Coronary artery (tissue), 2 donors: ENCODE measurements around the gene OR52A1.

Source experiments
- DNase-seq: peaks from one replicate; pipeline ENCODE4 v3.0.0-alpha.2; 2017; ENCODE audit warnings: low spot score
- H3K27ac ChIP-seq, 2 donors: fragments of 200-600 bp; sonication (generic); one replicate each; pipeline ENCODE4 v1.5.1; 2016 to 2019
- H3K4me3 ChIP-seq: fragments of 200-600 bp; sonication (generic); 2 replicates; pipeline ENCODE4 v1.5.1; 2016; ENCODE audit warnings: mild to moderate bottlenecking, moderate library complexity
- TF ChIP-seq, protein P1 (sequence below): fragments of 200-600 bp; sonication (generic); IDR thresholded peaks from one replicate; pipeline ENCODE4 v1.5.1; 2019; ENCODE audit warnings: antibody characterized with exemption

OR52A1 gene

DNA sequence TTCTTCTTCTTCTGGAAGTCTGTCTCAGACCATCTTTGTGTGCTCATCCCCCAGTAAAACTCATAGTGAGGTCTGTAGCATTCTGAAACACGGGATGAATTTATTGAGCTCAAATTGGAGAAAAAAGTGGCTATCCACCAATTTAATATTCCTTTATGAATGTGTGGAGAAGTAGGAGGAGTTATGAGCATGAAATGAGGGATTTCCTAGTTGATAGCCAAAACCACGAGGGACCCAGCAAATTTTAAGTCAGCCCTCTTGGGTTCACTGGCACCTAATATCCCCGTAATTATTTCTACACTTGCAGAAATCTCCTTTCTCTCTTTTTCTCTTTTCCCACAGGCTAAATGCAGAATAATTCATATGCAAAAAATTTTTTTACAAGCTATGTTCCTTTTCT lies at the start of gene OR52A1:
OR52A1 (minus strand) TSS at position 101 of the 400 bp plus-strand sequence. CDS start 2,388 bp downstream, outside the sequence.
- DNase-seq, result no peak
- Histone ChIP-seq H3K4me3 (no peak within 1 kb of the TSS), H3K27ac (no peak within 1 kb of the TSS)
- TF ChIP-seq, protein P1, sequence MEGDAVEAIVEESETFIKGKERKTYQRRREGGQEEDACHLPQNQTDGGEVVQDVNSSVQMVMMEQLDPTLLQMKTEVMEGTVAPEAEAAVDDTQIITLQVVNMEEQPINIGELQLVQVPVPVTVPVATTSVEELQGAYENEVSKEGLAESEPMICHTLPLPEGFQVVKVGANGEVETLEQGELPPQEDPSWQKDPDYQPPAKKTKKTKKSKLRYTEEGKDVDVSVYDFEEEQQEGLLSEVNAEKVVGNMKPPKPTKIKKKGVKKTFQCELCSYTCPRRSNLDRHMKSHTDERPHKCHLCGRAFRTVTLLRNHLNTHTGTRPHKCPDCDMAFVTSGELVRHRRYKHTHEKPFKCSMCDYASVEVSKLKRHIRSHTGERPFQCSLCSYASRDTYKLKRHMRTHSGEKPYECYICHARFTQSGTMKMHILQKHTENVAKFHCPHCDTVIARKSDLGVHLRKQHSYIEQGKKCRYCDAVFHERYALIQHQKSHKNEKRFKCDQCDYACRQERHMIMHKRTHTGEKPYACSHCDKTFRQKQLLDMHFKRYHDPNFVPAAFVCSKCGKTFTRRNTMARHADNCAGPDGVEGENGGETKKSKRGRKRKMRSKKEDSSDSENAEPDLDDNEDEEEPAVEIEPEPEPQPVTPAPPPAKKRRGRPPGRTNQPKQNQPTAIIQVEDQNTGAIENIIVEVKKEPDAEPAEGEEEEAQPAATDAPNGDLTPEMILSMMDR, result no peak

DNA sequence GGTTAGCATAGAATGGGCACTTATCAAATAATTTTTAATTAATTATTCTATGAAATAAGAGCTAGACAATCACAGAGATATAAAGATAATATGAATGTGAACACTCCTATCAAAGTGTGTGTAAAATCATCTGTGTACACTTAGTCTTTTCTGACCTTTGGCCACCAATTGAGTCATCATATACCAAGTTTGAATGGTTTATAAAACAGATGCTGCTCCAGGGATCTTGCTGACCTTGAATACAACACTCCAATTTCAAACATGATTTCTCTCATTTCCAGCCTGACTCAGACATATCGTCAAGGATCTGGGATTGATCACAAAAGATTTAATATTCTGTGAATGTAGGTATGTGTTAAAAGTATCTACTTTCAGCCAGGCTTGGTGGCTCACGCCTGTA lies 48.8 kb upstream of the OR52A1 start:
- Histone ChIP-seq H3K4me3 (no peak overlapping the region), H3K27ac (no peak overlapping the region)
- TF ChIP-seq, protein P1, result no peak
- no peak for DNase-seq

DNA sequence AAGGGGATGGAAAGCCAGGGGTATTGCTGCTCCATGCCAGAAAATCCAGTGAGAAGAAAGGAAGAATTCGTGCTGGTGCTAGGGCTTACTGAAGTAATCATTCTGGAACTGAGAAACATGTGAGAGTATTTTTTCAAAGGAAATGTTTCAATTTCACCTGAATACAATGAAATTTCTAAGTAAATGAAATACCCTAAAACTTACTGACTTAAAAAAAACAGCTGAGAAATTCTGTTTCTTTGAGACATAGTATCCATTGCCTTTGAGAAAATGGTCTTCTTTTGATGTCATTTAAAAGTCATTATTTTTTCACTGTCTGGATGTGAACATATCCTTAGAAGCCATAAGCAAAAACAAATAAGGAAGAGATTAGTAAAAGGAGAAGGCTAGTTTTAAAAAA lies 46.0 kb upstream of the OR52A1 start, which contains the start of gene OR51V1:
OR51V1 (minus strand) TSS at position 101 of the 400 bp plus-strand sequence; CDS start at position 101, 0 bp downstream.
- no peak within 1 kb of the TSS for H3K4me3 ChIP-seq
- no peak for DNase-seq

DNA sequence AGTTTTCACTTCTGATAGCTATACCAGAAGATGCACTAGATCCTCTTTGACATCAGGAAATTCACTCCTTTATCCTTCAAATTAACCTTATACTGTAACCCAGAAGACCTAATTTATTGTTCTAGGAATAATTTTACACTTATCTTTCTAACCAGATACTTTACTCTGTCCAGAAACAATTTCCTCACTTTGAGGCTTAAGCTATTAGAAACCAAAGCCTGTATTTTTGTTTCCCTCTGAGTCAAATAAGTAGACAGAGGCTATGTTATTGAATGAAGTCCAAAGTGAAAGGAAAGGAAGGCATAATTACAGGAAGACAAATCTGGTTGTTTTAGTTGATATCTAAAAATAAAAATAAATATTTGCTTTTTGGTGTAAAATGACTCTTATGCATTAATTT lies 43.7 kb upstream of the OR52A1 start:
- TF ChIP-seq, protein P1, result no peak
- Histone ChIP-seq H3K27ac (no peak overlapping the region), H3K4me3 (no peak overlapping the region)
- no peak for DNase-seq

More for the DNA sequence above, 46.0 kb upstream of the OR52A1 start, which contains the start of gene OR51V1:
- TF ChIP-seq, protein P1, result no peak
- H3K27ac ChIP-seq, result no peak within 1 kb of the TSS

DNA sequence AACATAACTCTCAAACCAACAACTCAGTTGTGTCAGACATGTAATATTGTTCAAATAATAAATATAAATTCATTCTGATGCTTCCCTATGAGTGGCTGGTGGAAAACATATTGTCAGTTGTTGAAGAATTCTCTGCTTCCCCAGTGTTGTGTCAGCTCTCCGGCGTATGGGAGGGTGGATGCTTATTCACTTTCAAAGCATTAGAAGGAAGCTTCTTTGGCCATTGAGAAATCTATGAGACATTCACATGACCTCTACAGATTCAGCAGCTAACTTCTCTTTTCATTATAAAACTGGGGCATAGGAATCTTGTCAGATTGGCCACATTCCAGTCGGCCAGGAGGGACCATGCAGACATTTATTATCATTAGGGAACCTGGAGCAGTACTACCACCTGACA lies 43.0 kb upstream of the OR52A1 start:
- no peak overlapping the region for H3K27ac ChIP-seq
- no peak overlapping the region for H3K4me3 ChIP-seq
- DNase-seq, result no peak
- TF ChIP-seq, protein P1, result no peak

DNA sequence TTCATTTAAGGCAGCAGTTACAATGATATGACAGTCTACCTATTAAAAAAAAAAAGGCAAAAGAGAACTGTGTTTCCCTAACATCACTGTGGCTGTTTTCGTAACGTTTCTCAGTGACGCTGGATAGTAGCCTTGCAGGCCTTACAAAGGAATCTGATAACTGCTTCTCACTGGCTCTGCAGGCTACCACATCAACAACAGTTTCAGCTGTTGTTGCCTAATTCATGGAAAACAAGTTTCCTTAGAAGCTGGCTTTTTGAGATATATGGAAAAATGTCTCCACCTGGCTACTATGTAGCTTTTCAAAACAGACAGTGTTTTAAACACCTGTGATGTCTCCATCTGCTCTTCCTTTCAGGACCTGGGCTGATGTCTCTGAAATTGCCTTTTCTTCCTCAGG lies 42.2 kb upstream of the OR52A1 start:
- H3K27ac ChIP-seq, result no peak overlapping the region

DNA sequence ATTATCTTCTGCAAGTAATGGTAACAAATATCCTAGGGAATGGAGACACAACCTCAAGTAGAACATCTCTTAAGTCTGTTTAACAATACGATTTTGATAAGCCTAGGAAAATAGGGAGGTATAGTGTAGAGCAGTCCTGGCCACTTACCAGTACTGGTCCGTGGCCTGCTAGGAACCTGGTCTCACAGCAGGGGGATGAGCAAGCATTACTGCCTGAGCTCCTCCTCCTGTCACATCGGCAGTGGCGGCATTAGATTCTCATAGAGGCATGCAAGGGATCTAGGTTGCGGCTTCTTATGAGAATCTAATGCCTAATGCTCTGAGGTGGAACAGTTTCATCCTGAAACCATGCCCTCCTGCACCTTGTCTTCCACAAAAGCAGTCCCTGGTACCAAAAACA lies 41.5 kb upstream of the OR52A1 start:
- no peak for DNase-seq
- Histone ChIP-seq H3K27ac (no peak overlapping the region), H3K4me3 (no peak overlapping the region)
- TF ChIP-seq, protein P1, result no peak

More for the DNA sequence above, 42.2 kb upstream of the OR52A1 start:
- DNase-seq, result no peak
- H3K4me3 ChIP-seq, result no peak overlapping the region
- TF ChIP-seq, protein P1, result no peak
